Measurements from ENCODE around the gene SERTM2.

GRCh38 chrX:111507933-111508332, 3.5 kb upstream of the SERTM2 start:
- no peak for TF ChIP-seq CTCF (IDR thresholded peaks at IDR 0.05)
- TF ChIP-seq POLR2A (IDR thresholded peaks at IDR 0.05) = no peak
